HUES64 (cell line): ENCODE measurements around the gene SZT2.

Experiments
- H3K27ac ChIP-seq: 2 replicates; pipeline ENCODE4 v1.7.0; 2013; ENCODE audit warnings: low read depth, low read length, inconsistent platforms
- H3K27me3 ChIP-seq: 2 replicates; pipeline ENCODE4 v1.6.1; 2013; ENCODE audit warnings: mild to moderate bottlenecking, low read length; ENCODE audit not compliant: insufficient read depth
- H3K36me3 ChIP-seq: 2 replicates; pipeline ENCODE4 v1.6.1; 2013; ENCODE audit warnings: mild to moderate bottlenecking, low read length; ENCODE audit not compliant: insufficient read depth
- H3K4me1 ChIP-seq: 2 replicates; pipeline ENCODE4 v1.6.1; 2013; ENCODE audit warnings: mild to moderate bottlenecking, low read length, moderate library complexity; ENCODE audit not compliant: insufficient read depth
- H3K4me3 ChIP-seq: 2 replicates; pipeline ENCODE4 v1.5.1; 2013; ENCODE audit warnings: mild to moderate bottlenecking, low read length, moderate library complexity
- H3K9ac ChIP-seq: 2 replicates; pipeline ENCODE4 v1.6.1; 2013; ENCODE audit warnings: mild to moderate bottlenecking, low read depth, low read length
- H3K9me3 ChIP-seq: 2 replicates; pipeline ENCODE4 v1.6.1; 2013; ENCODE audit warnings: low read depth, low read length; ENCODE audit not compliant: insufficient read depth
- WGBS: fragments of 150-250, 120-280 bp; methylation state at CpG from one replicate; pipeline ENCODE4 v1.1.7; 2013; ENCODE audit warnings: missing lambda C conversion rate; 5-methylcytosine and 5-hydroxymethylcytosine counted together

Gene SZT2

DNA sequence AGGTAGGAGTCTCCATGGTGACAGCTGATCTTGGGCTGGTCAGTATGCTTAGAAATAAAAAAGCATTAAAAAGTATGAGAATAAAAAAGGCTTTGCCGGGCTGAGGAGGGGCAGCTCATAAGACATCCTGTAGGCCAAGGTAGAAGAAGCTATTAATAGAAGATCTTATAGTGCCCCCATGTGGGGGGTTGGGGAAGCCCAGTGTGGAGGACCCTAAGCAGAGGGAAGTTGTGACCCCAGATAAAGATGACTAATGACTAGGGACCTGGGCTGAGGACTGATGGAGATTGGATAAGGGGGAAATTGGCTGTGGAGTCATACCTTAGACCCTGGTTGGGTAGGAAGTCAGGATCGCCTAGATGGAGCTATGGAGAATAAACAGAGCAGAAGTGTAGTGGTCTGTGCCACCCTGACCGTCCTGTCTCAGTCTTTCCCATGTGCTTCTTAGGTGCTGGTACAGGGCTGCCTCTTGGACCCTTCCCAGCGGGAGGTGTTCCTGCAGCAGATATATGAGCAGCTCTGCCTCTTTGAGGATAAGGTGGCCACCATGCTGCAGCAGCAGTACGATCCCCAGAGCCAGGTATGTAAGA lies 25.0 kb downstream of the SZT2 start:
- no peak overlapping the region for H3K4me3 ChIP-seq
- no peak overlapping the region for H3K9ac ChIP-seq
- H3K27ac ChIP-seq, result no peak overlapping the region
- no peaks in the 10 kb centered on the region for H3K4me1 ChIP-seq
- peaks cover 29% of the 10 kb centered on the region for H3K36me3 ChIP-seq
- no peaks in the 10 kb centered on the region for H3K27me3 ChIP-seq
- H3K9me3 ChIP-seq, result no peaks in the 10 kb centered on the region
- WGBS, result 86% methylated on average over 5 of the region's 5 CpGs

DNA sequence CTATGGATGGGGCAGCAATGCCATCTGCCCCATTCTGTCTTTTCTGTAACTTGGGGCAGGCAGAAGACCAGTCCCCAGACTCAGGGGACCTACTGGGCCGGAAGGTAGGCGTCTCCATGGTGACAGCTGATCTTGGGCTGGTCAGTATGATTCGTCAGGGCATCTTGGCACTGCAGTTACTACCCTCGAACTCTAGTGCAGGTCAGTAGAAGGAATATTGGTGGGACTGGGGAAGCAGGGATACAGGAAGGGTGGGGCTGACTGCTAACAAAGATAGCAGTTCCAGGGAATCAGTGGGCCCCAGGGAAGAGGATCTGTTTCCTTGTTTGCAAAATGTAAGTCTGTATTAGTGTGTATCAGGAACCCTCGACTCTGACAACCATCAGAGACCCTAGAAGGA lies 26.2 kb downstream of the SZT2 start:
- no peaks in the 10 kb centered on the region for H3K9me3 ChIP-seq
- no peak overlapping the region for H3K4me3 ChIP-seq
- WGBS, result 92% methylated on average over 5 of the region's 5 CpGs
- no peaks in the 10 kb centered on the region for H3K4me1 ChIP-seq
- no peaks in the 10 kb centered on the region for H3K27me3 ChIP-seq
- no peak overlapping the region for H3K9ac ChIP-seq
- no peak overlapping the region for H3K27ac ChIP-seq
- peaks cover 40% of the 10 kb centered on the region for H3K36me3 ChIP-seq

DNA sequence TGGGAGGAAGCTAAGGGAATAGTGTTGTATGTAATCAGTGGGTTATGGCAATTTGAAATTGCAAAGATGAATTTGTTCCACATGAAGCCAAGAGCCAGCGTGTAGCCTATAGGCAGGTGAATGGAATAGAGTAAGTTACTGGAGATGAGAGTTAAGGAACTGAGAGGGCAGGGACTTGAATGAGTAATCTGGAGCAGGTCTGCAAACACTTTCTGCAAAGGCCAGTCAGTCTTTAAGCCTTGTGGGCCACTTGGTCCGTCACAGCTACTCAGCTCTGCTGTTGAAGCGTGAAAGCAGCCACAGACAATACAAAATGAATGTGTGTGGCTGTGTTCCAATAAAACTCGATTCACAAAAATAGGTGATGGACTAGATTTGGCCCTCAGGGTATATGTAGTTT lies 29.2 kb downstream of the SZT2 start:
- H3K4me3 ChIP-seq, result no peak overlapping the region
- H3K36me3 ChIP-seq, result peaks cover 56% of the 10 kb centered on the region
- WGBS, result 90% methylated on average over 4 of the region's 4 CpGs
- no peak overlapping the region for H3K9ac ChIP-seq
- no peaks in the 10 kb centered on the region for H3K27me3 ChIP-seq
- H3K9me3 ChIP-seq, result no peaks in the 10 kb centered on the region
- H3K4me1 ChIP-seq, result no peaks in the 10 kb centered on the region
- H3K27ac ChIP-seq, result no peak overlapping the region

DNA sequence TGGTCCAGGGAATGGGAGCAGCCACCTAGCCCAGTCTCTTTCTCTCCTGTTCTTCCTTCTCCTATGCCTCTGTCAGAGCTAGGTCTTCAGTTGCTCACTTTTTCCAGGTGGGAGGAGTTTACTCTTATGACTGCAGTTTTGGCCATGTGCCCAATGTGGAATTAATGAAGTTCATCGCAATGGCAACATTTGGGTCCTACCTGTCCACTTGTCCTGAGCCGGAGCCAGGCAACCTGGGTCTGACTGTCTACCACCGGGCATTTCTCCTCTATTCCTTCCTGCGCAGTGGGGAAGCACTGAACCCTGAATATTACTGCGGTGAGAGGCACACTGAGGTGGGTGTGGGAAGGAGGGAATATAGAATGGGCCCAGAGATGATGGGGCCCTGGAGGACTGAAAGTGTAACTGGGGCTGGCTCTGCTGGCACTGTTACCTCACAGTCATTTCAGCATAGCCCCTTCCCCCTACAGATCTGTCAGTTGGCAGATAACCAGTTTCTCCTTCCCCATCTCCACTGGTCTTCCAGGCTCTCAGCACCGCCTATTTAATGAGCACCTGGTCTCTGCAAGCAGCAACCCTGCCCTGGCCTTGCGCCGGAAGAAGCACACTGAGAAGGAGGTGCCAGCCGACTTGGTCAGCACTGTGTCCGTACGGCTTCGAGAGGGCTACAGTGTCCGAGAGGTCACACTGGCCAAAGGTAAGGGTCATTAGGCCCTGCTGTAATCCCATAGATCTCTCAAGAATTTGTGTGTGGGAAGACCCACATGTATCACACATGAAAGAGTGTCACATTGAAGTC lies 30.1 kb downstream of the SZT2 start:
- peaks cover 64% of the 10 kb centered on the region for H3K36me3 ChIP-seq
- no peak overlapping the region for H3K27ac ChIP-seq
- WGBS, result 95% methylated on average over 13 of the region's 13 CpGs

DNA sequence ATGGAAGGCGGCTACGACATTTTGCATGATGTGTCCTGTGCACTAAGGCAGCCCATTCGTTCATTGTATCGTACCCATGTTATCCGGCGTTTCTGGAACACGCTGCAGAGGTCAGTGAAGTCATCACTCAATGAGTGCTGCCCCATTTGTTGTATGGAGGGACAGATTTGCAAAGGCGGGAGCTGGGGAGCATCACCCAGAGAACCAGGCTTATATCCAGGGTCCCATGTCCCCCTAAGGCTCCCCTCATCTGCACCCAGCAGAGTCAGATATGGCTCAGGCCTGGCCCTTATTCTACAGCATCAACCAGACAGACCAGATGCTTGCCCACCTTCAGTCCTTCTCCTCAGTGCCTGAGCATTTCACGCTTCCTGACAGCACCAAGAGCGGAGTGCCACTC lies 31.2 kb downstream of the SZT2 start:
- H3K27ac ChIP-seq, result no peak overlapping the region
- 97% methylated on average over 10 of the region's 10 CpGs for WGBS
- H3K9me3 ChIP-seq, result no peaks in the 10 kb centered on the region
- H3K4me3 ChIP-seq, result no peak overlapping the region
- no peaks in the 10 kb centered on the region for H3K4me1 ChIP-seq
- no peaks in the 10 kb centered on the region for H3K27me3 ChIP-seq
- H3K9ac ChIP-seq, result no peak overlapping the region
- H3K36me3 ChIP-seq, result peaks cover 74% of the 10 kb centered on the region

More for the DNA sequence above, 30.1 kb downstream of the SZT2 start:
- H3K9ac ChIP-seq, result no peak overlapping the region
- H3K4me3 ChIP-seq, result no peak overlapping the region
- H3K4me1 ChIP-seq, result no peaks in the 10 kb centered on the region
- no peaks in the 10 kb centered on the region for H3K9me3 ChIP-seq
- no peaks in the 10 kb centered on the region for H3K27me3 ChIP-seq

DNA sequence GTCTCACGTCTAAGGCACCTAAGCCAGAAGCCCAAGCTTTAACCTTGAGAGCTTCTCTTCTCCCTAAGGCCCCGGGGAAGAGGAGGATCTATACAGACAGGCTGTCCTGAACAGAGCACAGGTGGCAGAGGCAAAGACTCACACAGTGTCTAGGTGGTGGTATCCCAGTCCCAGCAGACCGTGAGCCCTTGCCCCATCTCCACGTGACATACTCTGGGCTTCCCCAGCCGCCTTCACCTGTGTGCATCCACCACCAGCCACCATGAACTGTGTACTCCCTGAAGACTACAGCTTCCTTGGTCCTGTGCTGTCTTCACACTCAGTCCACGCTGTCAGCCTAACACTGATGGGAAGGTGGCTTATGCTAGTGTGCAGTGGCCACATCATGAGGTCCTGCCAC lies 31.7 kb downstream of the SZT2 start:
- Histone ChIP-seq H3K9me3 (no peaks in the 10 kb centered on the region), H3K9ac (no peak overlapping the region), H3K27ac (no peak overlapping the region), H3K4me3 (no peak overlapping the region), H3K27me3 (no peaks in the 10 kb centered on the region), H3K36me3 (peaks cover 77% of the 10 kb centered on the region), H3K4me1 (no peaks in the 10 kb centered on the region)
- 93% methylated on average over 6 of the region's 6 CpGs for WGBS

DNA sequence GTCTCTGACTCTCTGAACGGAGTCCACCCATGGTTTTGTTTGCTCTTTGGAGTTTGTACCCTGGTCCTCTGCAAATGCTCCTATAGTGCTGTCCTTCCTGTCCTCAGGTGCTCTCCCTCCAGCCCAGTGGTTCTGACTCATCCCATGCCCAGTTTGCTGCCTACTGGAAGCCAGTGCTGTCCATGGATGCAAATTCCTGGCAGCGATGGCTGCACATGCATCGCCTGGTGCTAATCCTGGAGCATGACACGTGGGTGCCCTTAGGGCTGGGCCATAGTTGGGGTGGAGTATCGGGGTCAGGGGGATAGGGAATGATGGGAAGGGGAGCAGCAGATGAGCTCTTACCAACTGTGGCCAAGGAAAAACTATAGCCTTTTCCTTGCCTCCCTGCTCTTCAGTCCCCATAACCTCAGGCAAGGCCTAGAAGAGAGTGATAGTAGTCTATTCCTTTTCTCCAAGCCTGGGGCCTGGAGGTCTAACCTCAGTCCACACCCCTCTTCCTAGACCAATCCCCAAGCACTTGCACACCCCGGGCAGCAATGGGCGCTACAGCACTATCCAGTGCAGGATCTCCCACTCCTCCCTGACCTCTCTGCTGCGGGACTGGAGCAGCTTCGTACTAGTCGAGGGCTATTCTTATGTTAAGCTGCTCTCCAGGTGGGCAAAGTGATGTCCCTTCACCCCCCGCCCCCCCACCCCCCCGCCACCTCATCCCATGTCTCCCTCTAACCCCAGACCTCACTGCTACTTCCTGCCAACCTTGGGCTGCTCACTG lies 32.5 kb downstream of the SZT2 start:
- WGBS, result 65% methylated on average over 11 of the region's 12 CpGs

DNA sequence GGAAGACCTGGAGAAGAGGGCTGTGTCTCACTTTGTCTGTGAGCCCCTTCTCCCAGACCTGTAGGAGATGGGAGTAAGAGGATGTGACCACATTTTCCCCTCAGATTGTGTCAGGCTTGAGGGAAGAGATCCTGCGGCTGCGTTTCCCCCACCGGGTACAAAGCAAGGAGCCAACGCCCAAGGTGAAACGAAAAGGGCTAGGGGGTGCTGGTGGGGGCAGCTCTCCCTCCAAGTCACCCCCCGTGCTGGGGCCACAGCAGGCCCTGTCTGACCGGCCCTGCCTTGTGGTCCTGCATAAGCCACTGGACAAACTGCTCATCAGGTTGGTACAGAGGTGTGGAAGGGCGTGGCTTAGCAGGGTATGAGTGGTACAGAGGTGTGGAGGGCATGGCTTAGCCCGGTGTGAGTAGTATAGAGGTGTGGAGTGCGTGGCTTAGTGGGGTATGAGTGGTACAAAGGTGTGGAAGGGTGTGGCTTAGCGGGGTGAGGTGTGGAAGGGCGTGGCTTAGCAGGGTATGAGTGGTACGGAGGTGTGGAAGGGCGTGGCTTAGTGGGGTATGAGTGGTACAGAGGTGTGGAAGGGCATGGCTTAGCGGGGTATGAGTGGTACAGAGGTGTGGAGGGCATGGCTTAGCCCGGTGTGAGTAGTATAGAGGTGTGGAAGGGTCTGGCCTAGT lies 33.4 kb downstream of the SZT2 start:
- no peak overlapping the region for H3K27ac ChIP-seq
- 94% methylated on average over 16 of the region's 16 CpGs for whole genome bisulfite sequencing
- H3K27me3 ChIP-seq, result no peaks in the 10 kb centered on the region
- peaks cover 78% of the 10 kb centered on the region for H3K36me3 ChIP-seq
- H3K9ac ChIP-seq, result no peak overlapping the region
- no peaks in the 10 kb centered on the region for H3K4me1 ChIP-seq
- H3K4me3 ChIP-seq, result no peak overlapping the region
- no peaks in the 10 kb centered on the region for H3K9me3 ChIP-seq

More for the DNA sequence above, 32.5 kb downstream of the SZT2 start:
- Histone ChIP-seq H3K27me3 (no peaks in the 10 kb centered on the region), H3K9me3 (no peaks in the 10 kb centered on the region), H3K36me3 (peaks cover 77% of the 10 kb centered on the region), H3K4me3 (no peak overlapping the region), H3K27ac (no peak overlapping the region), H3K9ac (no peak overlapping the region), H3K4me1 (no peaks in the 10 kb centered on the region)

DNA sequence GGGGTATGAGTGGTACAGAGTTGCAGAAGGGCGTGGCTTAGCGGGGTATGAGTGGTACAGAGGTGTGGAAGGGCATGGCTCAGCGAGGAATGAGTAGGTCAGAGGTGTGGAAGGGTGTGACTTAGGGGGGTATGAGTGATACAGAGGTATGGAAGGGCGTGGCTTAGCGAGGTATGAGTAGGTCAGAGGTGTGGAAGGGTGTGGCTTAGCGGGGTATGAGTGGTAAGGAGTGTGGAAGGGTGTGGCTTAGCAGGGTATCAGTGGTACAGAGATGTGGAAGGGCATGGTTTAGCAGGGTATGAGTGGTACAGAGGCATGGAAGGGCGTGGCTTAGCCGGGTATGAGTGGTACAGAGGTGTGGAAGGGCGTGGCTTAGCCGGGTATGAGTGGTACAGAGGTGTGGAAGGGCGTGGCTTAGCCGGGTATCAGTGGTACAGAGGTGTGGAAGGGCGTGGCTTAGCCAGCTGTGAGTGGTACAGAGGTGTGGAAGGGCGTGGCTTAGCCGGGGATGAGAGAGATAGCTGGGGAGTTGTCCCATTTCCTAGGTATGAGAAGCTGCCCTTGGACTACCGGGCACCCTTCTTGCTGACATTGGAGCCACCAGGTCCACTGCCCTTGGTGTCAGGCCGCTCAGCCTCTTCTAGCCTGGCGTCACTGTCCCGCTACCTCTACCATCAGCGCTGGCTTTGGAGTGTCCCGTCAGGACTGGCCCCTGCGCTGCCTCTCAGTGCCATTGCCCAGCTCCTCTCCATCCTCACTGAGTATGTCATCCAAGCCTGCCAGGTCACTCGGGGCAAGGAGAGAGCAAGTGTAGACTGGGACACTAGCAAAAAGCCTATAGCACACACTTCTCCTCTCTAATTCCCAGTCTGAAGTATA lies 34.2 kb downstream of the SZT2 start:
- H3K4me1 ChIP-seq, result no peaks in the 10 kb centered on the region
- WGBS, result 95% methylated on average over 23 of the region's 23 CpGs
- no peaks in the 10 kb centered on the region for H3K9me3 ChIP-seq
- H3K27me3 ChIP-seq, result no peaks in the 10 kb centered on the region
- H3K9ac ChIP-seq, result no peak overlapping the region
- H3K27ac ChIP-seq, result no peak overlapping the region
- no peak overlapping the region for H3K4me3 ChIP-seq
- H3K36me3 ChIP-seq, result peaks cover 83% of the 10 kb centered on the region

DNA sequence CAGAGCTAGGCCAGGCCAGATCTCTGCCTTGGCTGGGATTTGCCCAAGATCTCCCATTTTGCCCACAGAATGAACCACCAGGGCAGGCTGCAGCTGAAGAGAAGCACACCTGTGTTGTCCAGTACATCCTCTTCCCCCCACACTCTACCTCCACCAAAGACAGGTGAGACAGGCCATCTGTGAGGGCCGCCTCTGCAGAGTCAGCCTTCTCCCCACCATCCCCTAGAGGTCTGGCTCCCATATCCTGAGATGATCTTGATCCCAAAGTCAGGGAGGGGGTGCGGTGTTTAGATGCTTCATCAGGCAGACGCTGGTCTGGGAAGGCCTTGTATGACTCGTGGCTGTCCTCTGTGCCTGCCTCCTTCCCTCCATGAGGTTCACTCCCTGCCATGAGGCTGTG lies 35.3 kb downstream of the SZT2 start:
- H3K27me3 ChIP-seq, result no peaks in the 10 kb centered on the region
- H3K36me3 ChIP-seq, result peaks cover 84% of the 10 kb centered on the region
- no peak overlapping the region for H3K9ac ChIP-seq
- H3K27ac ChIP-seq, result no peak overlapping the region
- H3K4me1 ChIP-seq, result no peaks in the 10 kb centered on the region
- WGBS, result 88% methylated on average over 4 of the region's 4 CpGs
- H3K9me3 ChIP-seq, result no peaks in the 10 kb centered on the region
- no peak overlapping the region for H3K4me3 ChIP-seq
